ENCODE results near the gene ADCY5.

The ADCY5 gene

GRCh38 chr3:123341871-123342630, 106.8 kb downstream of the ADCY5 start:
- DNase-seq (ENCODE audit: low read depth), result no peak
- H3K4me3 ChIP-seq (ENCODE audit: control insufficient read depth, low read depth, low read length), result no peak overlapping the region
- no peak for TF ChIP-seq CTCF (conservative IDR thresholded peaks at IDR 0.05; ENCODE audit: control insufficient read depth, insufficient read depth, low read depth, low read length)

GRCh38 chr3:123340336-123340735, 108.6 kb downstream of the ADCY5 start:
- no peak for DNase-seq (ENCODE audit: low read depth)
- TF ChIP-seq CTCF (conservative IDR thresholded peaks at IDR 0.05; ENCODE audit: control insufficient read depth, insufficient read depth, low read depth, low read length), result no peak
- H3K4me3 ChIP-seq (ENCODE audit: control insufficient read depth, low read depth, low read length), result no peak overlapping the region

GRCh38 chr3:123339302-123339701, 109.6 kb downstream of the ADCY5 start:
- no peak for DNase-seq (ENCODE audit: low read depth)
- no peak for TF ChIP-seq CTCF (conservative IDR thresholded peaks at IDR 0.05; ENCODE audit: control insufficient read depth, insufficient read depth, low read depth, low read length)
- no peak overlapping the region for H3K4me3 ChIP-seq (ENCODE audit: control insufficient read depth, low read depth, low read length)

GRCh38 chr3:123338620-123339061, 110.2 kb downstream of the ADCY5 start:
- no peak for TF ChIP-seq CTCF (conservative IDR thresholded peaks at IDR 0.05; ENCODE audit: control insufficient read depth, insufficient read depth, low read depth, low read length)
- no peak overlapping the region for H3K4me3 ChIP-seq (ENCODE audit: control insufficient read depth, low read depth, low read length)
- DNase-seq (ENCODE audit: low read depth), result no peak

- DNase-seq (ENCODE audit: low read depth), result no peak
- TF ChIP-seq CTCF (conservative IDR thresholded peaks at IDR 0.05; ENCODE audit: control insufficient read depth, insufficient read depth, low read depth, low read length), result no peak
- no peak overlapping the region for H3K4me3 ChIP-seq (ENCODE audit: control insufficient read depth, low read depth, low read length)
These were observed 110.8 kb downstream of the ADCY5 start for GRCh38 chr3:123337948-123338619.

- no peak overlapping the region for H3K4me3 ChIP-seq (ENCODE audit: control insufficient read depth, low read depth, low read length)
- no peak for TF ChIP-seq CTCF (conservative IDR thresholded peaks at IDR 0.05; ENCODE audit: control insufficient read depth, insufficient read depth, low read depth, low read length)
- no peak for DNase-seq (ENCODE audit: low read depth)
These were observed 111.7 kb downstream of the ADCY5 start for GRCh38 chr3:123337226-123337625.

Data from fibroblast of mammary gland (primary cell).